LNCaP clone FGC (cell line): ENCODE results near the gene TBCA.

Source experiments
- DNase-seq: peaks from one replicate; pipeline ENCODE4 v3.0.0-alpha.2; 2011; ENCODE audit warnings: low read depth
- H3K4me3 ChIP-seq: 2 replicates; pipeline ENCODE4 v1.5.1; 2011; ENCODE audit warnings: mild to moderate bottlenecking, low read depth, low read length, control low read depth
- TF ChIP-seq, protein P1 (sequence below): IDR thresholded peaks from 2 replicates; pipeline ENCODE4 v1.5.1; 2012; ENCODE audit warnings: mild to moderate bottlenecking; ENCODE audit not compliant: control insufficient read depth, insufficient read depth; ENCODE audit errors: extremely low read depth

TBCA gene

DNA sequence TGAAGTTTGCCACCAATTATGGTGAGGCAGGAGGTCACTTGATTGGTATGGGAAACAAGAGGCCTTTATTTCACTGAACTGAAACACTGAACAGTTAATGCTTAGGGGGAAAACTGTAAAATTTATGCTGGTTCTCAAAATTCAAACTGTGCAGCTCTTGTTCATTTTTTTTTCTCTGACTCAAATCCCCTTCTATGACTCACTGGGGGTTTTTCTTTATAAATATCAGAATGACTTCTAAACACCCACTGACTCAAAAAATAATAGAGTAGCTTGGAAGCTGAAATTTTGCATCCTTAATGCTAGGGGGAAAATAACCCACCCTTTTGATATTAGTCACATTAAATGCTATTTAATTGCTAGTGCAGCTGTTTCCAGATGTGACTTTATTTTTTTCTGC is 113.5 kb downstream of the TBCA start:
- H3K4me3 ChIP-seq, result no peak overlapping the region
- TF ChIP-seq, protein P1, sequence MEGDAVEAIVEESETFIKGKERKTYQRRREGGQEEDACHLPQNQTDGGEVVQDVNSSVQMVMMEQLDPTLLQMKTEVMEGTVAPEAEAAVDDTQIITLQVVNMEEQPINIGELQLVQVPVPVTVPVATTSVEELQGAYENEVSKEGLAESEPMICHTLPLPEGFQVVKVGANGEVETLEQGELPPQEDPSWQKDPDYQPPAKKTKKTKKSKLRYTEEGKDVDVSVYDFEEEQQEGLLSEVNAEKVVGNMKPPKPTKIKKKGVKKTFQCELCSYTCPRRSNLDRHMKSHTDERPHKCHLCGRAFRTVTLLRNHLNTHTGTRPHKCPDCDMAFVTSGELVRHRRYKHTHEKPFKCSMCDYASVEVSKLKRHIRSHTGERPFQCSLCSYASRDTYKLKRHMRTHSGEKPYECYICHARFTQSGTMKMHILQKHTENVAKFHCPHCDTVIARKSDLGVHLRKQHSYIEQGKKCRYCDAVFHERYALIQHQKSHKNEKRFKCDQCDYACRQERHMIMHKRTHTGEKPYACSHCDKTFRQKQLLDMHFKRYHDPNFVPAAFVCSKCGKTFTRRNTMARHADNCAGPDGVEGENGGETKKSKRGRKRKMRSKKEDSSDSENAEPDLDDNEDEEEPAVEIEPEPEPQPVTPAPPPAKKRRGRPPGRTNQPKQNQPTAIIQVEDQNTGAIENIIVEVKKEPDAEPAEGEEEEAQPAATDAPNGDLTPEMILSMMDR, result no peak
- no peak for DNase-seq

DNA sequence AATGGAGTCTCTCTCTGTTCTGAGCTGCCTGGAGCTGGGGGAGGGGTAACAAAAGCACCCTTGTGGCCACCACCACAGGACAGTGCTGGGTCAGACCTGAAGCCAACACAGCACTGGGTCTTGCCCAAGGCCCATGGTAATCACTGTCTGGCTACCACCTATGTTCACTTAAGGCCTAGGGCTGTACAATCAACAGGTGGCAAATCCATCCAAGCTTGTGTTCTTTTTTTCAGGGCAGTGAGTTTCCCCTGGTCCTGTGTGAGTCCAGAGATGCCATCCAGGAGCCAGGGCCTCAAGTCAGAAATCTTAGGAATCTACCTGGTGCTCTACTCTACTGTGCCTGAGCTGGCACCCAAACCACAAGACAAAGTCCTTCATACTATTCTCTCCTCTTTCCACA is 117.5 kb downstream of the TBCA start:
- TF ChIP-seq, protein P1, result no peak
- no peak overlapping the region for H3K4me3 ChIP-seq

DNA sequence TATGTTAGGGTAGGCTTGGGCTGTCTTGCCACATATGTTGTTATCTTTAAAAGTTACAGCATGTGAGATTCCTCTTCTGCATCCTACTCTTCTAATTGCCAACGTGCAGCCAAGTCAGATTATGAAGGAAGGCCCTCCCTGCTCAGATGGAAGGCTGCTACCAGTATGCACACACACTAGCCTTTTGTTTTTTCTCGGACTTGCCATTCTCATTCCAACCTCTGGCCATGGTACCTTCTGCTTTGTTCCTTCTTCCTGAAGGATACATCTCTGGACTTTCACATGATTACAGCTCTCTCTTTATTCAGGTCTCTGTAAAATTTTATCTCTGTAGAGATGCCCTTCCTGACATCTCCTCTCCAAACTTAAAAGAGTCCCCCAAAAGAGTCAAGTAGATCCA is 124.8 kb downstream of the TBCA start:
- TF ChIP-seq, protein P1, result no peak

More for the DNA sequence above, 117.5 kb downstream of the TBCA start:
- DNase-seq, result no peak

DNA sequence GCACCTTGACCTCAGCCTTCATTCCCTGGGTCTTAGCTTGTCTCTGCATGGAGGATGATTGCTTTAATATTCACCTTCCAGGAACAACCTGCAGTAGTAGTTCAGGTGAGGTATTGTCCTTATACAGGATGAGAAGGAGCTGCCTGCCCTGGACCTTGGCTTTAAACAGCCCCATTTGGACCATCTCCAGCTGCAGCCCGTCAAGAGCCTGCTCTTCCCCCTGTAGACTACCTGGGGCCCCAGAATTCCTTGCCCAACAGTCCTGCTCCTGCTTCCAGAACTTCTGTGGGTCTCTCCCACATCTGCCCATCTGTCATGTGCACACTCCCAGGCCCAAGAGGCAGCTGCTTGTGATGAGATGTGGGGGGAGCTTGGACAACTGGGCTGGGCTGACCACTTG is 125.5 kb downstream of the TBCA start:
- DNase-seq, result no peak
- TF ChIP-seq, protein P1, result no peak
- no peak overlapping the region for H3K4me3 ChIP-seq

More for the DNA sequence above, 124.8 kb downstream of the TBCA start:
- DNase-seq, result no peak
- no peak overlapping the region for H3K4me3 ChIP-seq

DNA sequence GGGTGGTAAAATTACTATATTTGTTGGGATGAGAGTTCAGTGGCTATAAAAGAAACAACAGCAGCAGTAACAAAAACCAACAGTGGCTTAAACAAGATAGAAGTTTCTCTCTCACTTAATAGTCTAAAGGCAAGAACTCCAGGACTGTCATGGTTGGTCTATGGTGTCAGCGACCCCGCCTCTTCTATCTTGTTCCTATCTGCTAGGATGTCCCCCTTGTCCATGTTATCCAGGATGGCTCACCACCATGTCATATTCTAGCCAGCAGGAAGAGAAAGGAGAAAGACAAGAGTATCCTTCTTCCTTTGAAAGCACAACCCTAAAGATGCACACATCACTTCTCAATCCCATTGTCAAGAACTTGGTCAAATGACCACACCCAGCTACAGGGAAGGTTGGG is 126.4 kb downstream of the TBCA start:
- TF ChIP-seq, protein P1, result no peak
- H3K4me3 ChIP-seq, result no peak overlapping the region
- no peak for DNase-seq

DNA sequence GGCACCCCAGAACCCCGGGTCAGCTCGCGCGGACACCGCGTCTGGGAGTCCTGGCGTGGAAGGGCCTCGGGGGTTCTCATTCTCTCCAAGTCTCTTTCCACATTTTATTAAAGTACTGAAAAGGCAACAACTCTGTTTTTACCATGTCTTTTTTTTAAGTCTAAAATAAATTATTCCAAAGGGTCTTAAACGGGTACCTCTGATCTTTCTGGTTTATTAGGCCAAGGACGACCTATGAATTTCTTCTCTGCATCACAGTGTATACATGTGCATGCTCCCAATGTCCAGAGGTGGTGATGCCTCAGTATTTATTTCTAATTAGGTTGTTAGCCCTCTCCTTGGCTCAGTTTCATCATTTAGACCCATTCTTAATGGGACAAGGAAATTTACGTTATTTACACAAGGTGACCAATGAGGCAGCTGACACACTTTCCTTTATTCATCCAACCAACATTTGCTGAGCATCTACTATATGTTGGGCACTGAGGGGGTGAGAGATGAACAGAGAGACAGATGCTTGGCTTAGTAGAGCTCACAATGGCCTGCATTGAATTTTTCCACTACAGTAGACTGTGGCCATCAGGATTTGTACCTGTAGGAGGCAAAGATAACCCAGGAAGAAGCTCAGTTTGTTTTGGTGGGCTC is 130.0 kb downstream of the TBCA start:
- no peak overlapping the region for H3K4me3 ChIP-seq
- DNase-seq, result no peak
- TF ChIP-seq, protein P1, result no peak
